Measurements from ENCODE around the gene OR6K2.
"Not testable (repeated sequence)": the region's sequence is repeated elsewhere in the genome, so short reads cannot be mapped to it uniquely, and the experiment has no call there.

OR6K2 gene

GRCh38 chr1:158700552-158700951, at the start of gene OR6K2:
Gene OR6K2, minus strand, starts transcription at chr1:158700652. Its CDS starts 0 bp downstream, at chr1:158700652.
- no peak for DNase-seq

GRCh38 chr1:158735848-158736247, 35.4 kb upstream of the OR6K2 start:
- DNase-seq: no peak

- no peak for DNase-seq
Measured at GRCh38 chr1:158732524-158732923, 32.1 kb upstream of the OR6K2 start.

GRCh38 chr1:158731707-158732106, 31.3 kb upstream of the OR6K2 start:
- no peak for DNase-seq

GRCh38 chr1:158730453-158730852, 30.0 kb upstream of the OR6K2 start:
- DNase-seq: no peak

GRCh38 chr1:158728510-158729225, 28.2 kb upstream of the OR6K2 start:
- no peak for DNase-seq

GRCh38 chr1:158724442-158724841, 24.0 kb upstream of the OR6K2 start:
- DNase-seq: no peak

GRCh38 chr1:158720620-158721019, 20.2 kb upstream of the OR6K2 start, which contains the start of gene OR6K3:
Gene OR6K3, minus strand, starts transcription at chr1:158720720. Its CDS starts 2,605 bp downstream, at chr1:158718115.
- DNase-seq: no peak

- no peak for DNase-seq
Measured at GRCh38 chr1:158719664-158720063, 19.2 kb upstream of the OR6K2 start.

- no peak for DNase-seq
Measured at GRCh38 chr1:158717344-158717743, 16.9 kb upstream of the OR6K2 start.

GRCh38 chr1:158716335-158716734, 15.9 kb upstream of the OR6K2 start:
- no peak for DNase-seq

- DNase-seq: no peak
Measured at GRCh38 chr1:158714754-158715153, 14.3 kb upstream of the OR6K2 start.

GRCh38 chr1:158711098-158711497, 10.6 kb upstream of the OR6K2 start:
- no peak for DNase-seq

- DNase-seq: no peak
Measured at GRCh38 chr1:158706096-158706495, 5.6 kb upstream of the OR6K2 start.

- no peak for DNase-seq
Measured at GRCh38 chr1:158694596-158694995, 5.9 kb downstream of the OR6K2 start.

GRCh38 chr1:158692356-158692755, 8.1 kb downstream of the OR6K2 start:
- no peak for DNase-seq

- DNase-seq: no peak
Measured at GRCh38 chr1:158691907-158692306, 8.5 kb downstream of the OR6K2 start.

- not testable (repeated sequence) for DNase-seq
Measured at GRCh38 chr1:158691149-158691548, 9.3 kb downstream of the OR6K2 start.

- DNase-seq: no peak
Measured at GRCh38 chr1:158689875-158690274, 10.6 kb downstream of the OR6K2 start.

GRCh38 chr1:158689110-158689509, 11.3 kb downstream of the OR6K2 start:
- no peak for DNase-seq

- DNase-seq: not testable (repeated sequence)
Measured at GRCh38 chr1:158688343-158688742, 12.1 kb downstream of the OR6K2 start.

GRCh38 chr1:158687037-158687436, 13.4 kb downstream of the OR6K2 start:
- DNase-seq: no peak

- DNase-seq: no peak
Measured at GRCh38 chr1:158686111-158687009, 14.1 kb downstream of the OR6K2 start, which contains the start of gene SPTA1. Gene SPTA1, minus strand, starts transcription at chr1:158686715. Its CDS starts 198 bp downstream, at chr1:158686517.

- no peak for DNase-seq
Measured at GRCh38 chr1:158685085-158685484, 15.4 kb downstream of the OR6K2 start.
